Gastroesophageal sphincter (tissue), 3 donors: ENCODE data around the gene BRMS1.

ENCODE experiments used
- EP300 ChIP-seq: sonication (generic); formaldehyde crosslinking; IDR thresholded peaks from one replicate; pipeline ENCODE4 v1.6.1; 2017; ENCODE audit warnings: antibody characterized with exemption, mild to moderate bottlenecking
- TF ChIP-seq, protein P1 (sequence below), 4 experiments: fragments of 200-600 bp in 2 of 4; fragments of 450-650 bp in 2 of 4; sonication (generic) in 1 of 4; IDR thresholded peaks; one replicate each; pipeline ENCODE4 v1.5.1; 2017 to 2019; ENCODE audit warnings: antibody characterized with exemption in 4 of 4, mild to moderate bottlenecking in 2 of 4, moderate library complexity in 2 of 4

DNA sequence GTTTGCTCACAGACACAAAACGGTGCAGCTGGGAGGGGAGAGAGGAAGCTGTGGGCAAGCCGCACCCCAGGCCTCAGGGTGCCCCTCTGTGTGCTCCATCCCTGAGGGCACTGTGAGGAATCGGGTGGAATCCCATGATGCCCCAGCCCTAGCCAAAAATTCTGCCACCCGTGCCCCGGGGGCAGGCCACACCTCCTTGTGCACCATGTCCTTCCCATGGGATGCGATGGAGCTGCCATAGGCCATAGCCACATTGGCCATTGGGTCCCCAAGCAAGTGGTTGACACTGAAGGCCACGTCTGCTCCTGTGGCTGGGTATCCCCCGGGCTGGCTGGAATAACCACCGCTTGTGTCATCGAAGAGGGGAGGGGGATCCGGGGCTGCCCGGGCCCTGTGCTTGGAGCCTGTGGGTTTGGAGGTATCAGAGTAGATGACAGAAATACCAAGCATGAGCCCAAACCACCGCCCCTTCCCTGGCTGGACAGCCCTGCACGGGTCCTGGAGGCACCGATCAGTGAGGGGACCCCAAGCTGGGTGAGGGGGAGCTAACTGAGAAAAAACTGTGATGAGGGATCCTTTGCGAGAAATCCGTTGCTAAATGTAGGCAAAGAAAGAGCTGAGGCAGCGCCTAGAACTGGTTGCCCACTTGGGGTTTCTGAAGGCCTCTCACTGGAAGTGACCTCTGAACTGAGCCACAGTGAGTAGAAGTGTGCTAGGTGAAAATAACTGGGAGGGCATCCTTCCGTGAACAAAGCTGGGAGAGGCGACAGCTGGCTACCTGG lies 56.8 kb downstream of the BRMS1 start:
- TF ChIP-seq, protein P1, sequence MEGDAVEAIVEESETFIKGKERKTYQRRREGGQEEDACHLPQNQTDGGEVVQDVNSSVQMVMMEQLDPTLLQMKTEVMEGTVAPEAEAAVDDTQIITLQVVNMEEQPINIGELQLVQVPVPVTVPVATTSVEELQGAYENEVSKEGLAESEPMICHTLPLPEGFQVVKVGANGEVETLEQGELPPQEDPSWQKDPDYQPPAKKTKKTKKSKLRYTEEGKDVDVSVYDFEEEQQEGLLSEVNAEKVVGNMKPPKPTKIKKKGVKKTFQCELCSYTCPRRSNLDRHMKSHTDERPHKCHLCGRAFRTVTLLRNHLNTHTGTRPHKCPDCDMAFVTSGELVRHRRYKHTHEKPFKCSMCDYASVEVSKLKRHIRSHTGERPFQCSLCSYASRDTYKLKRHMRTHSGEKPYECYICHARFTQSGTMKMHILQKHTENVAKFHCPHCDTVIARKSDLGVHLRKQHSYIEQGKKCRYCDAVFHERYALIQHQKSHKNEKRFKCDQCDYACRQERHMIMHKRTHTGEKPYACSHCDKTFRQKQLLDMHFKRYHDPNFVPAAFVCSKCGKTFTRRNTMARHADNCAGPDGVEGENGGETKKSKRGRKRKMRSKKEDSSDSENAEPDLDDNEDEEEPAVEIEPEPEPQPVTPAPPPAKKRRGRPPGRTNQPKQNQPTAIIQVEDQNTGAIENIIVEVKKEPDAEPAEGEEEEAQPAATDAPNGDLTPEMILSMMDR (IDR thresholded peaks at IDR 0.05) = no peak
- TF ChIP-seq EP300 = no peak
